K562 (cell line): Measurements from ENCODE around the gene ZDHHC16. TPM values are rescaled to one million over a fixed set of nuclear protein-coding genes. Genes with fewer than 3 reads are reported as not detected.
A peak's percentile ranks its signal among the peaks of the same experiment; 100 is the strongest.

Experiments used
- BHLHE40 ChIP-seq: IDR thresholded peaks from 2 replicates; pipeline ENCODE4 v1.6.1; 2011; ENCODE audit warnings: low read length, improper control_type of control experiment
- CHD1 ChIP-seq: fragments of 200-600 bp; sonication (generic); IDR thresholded peaks from one replicate; pipeline ENCODE4 v1.6.1; 2012; ENCODE audit warnings: mild to moderate bottlenecking, moderate library complexity, low read length, inconsistent platforms
- CHD2 ChIP-seq: IDR thresholded peaks from 2 replicates; pipeline ENCODE4 v1.6.1; 2011; ENCODE audit warnings: low read depth, low read length
- DLX4 ChIP-seq: fragments of 250-450 bp; sonication (Bioruptor Pico); IDR thresholded peaks from 2 replicates; pipeline ENCODE4 v1.6.1; 2021; ENCODE audit warnings: mild to moderate bottlenecking
- EP400 ChIP-seq: fragments of 450-650 bp; IDR thresholded peaks from 2 replicates; pipeline ENCODE4 v1.6.1; 2017; ENCODE audit warnings: antibody characterized with exemption, mild to moderate bottlenecking, moderate library complexity
- GABPB2 ChIP-seq: fragments of 250-450 bp; sonication (Bioruptor Pico); conservative IDR thresholded peaks from 2 replicates; pipeline ENCODE4 v1.5.1; 2021; ENCODE audit warnings: mild to moderate bottlenecking
- HDAC3 ChIP-seq: fragments of 450-650 bp; IDR thresholded peaks from 2 replicates; pipeline ENCODE4 v1.6.1; 2018; ENCODE audit warnings: borderline replicate concordance, mild to moderate bottlenecking, moderate library complexity; ENCODE audit not compliant: partially characterized antibody
- IRF2 ChIP-seq: sonication (generic); formaldehyde crosslinking; IDR thresholded peaks from 2 replicates; pipeline ENCODE4 v1.8.1; 2022; ENCODE audit warnings: mild to moderate bottlenecking, missing genetic modification reagents
- KAT2B ChIP-seq: IDR thresholded peaks from one replicate; pipeline ENCODE4 v1.6.1; 2012; ENCODE audit warnings: low read depth, mild to moderate bottlenecking, control low read depth, inconsistent platforms, low read length, moderate library complexity
- KDM2B ChIP-seq: fragments of 250-450 bp; sonication (Bioruptor Pico); IDR thresholded peaks from 2 replicates; pipeline ENCODE4 v1.8.0; 2021; ENCODE audit warnings: mild to moderate bottlenecking, moderate library complexity
- MBD2 ChIP-seq: sonication (generic); IDR thresholded peaks from 2 replicates; pipeline ENCODE4 v1.6.1; 2016; ENCODE audit warnings: low read depth, borderline replicate concordance
- MCM3 ChIP-seq: fragments of 450-650 bp; IDR thresholded peaks from 2 replicates; pipeline ENCODE4 v1.6.1; 2016
- MTA3 ChIP-seq: fragments of 450-650 bp; formaldehyde crosslinking; IDR thresholded peaks from 2 replicates; pipeline ENCODE4 v1.6.1; 2017; ENCODE audit warnings: mild to moderate bottlenecking, borderline replicate concordance
- RBM25 ChIP-seq: fragments of 200-400 bp; formaldehyde crosslinking; IDR thresholded peaks from 2 replicates; pipeline ENCODE4 v1.6.1; 2018; ENCODE audit warnings: low read length, low read depth, moderate library complexity; ENCODE audit not compliant: severe bottlenecking
- SMAD4 ChIP-seq: fragments of 250-450 bp; sonication (Bioruptor Pico); conservative IDR thresholded peaks from 2 replicates; pipeline ENCODE4 v1.8.0; 2021; ENCODE audit warnings: inconsistent platforms, mild to moderate bottlenecking, moderate library complexity
- SP1 ChIP-seq: sonication (generic); formaldehyde crosslinking; IDR thresholded peaks from 2 replicates; pipeline ENCODE4 v1.8.1; 2022; ENCODE audit warnings: mild to moderate bottlenecking, missing genetic modification reagents
- SPI1 ChIP-seq: IDR thresholded peaks from 2 replicates; pipeline ENCODE4 v1.6.1; 2011; ENCODE audit warnings: low read depth, low read length, control low read depth, borderline replicate concordance
- TAF1 ChIP-seq: IDR thresholded peaks from 2 replicates; pipeline ENCODE4 v1.6.1; 2011; ENCODE audit warnings: mild to moderate bottlenecking, low read length, moderate library complexity; ENCODE audit not compliant: insufficient read depth, control insufficient read depth, severe bottlenecking; ENCODE audit errors: extremely low read depth
- UBTF ChIP-seq, 2 experiments: IDR thresholded peaks; 2 replicates each; pipeline ENCODE4 v1.6.1; 2012; ENCODE audit warnings: improper control_type of control experiment in 2 of 2, low read depth in 2 of 2, low read length in 2 of 2, borderline replicate concordance in 1 of 2
- ZFP1 ChIP-seq: fragments of 450-650 bp; formaldehyde crosslinking; IDR thresholded peaks from 2 replicates; pipeline ENCODE4 v1.4.0; 2020; ENCODE audit warnings: mild to moderate bottlenecking, mixed read lengths
- ZNF253 ChIP-seq: fragments of 250-450 bp; sonication (Bioruptor Pico); conservative IDR thresholded peaks from 2 replicates; pipeline ENCODE4 v1.6.1; 2021; ENCODE audit warnings: mild to moderate bottlenecking
- polyA plus RNA-seq, 8 experiments: library from polyadenylated mRNA; depleted of rRNA in 4 of 8; stranded (reverse) in 5 of 8; unstranded in 3 of 8; fragments of >200 nt; fragmentation: Nextera tagmentation in 2 of 8; fragmentation: Illumina TruSeq in 1 of 8; extraction: Ambion mirVana in 2 of 8; extraction: Trizol in 1 of 8; gene quantifications; 2 replicates each; pipeline versions ENCODE4 v1.2.1 to v1.2.3, GENCODE V29; 2011 to 2014; ENCODE audit warnings: inconsistent platforms in 1 of 8, missing spikeins in 1 of 8
- total RNA-seq, 7 experiments: library from RNA; depleted of rRNA in 6 of 7; stranded (reverse); fragments of >200 nt in 6 of 7; fragmentation: Illumina TruSeq in 2 of 7; extraction: Trizol in 2 of 7; gene quantifications; 2 replicates each; pipeline versions ENCODE4 v1.2.1 to v1.2.3, GENCODE V29; 2011 to 2021; ENCODE audit warnings: low replicate concordance in 1 of 7

Gene ZDHHC16
- total and polyA plus RNA-seq, 9 of the 15 experiments (the other 6 are each of a cell fraction or from before 2014, with no cell fraction given): 12.5 to 33.8 (median 21.3) TPM

- TF ChIP-seq HDAC3 (no peak), MTA3 (0 out of 2 replicates have a peak, but pooled peaks have one; percentile 37), SMAD4 (CRISPR knock-in tag) (0 out of 2 replicates have a peak, but pooled peaks have one; percentile 9), CHD2 (peak; percentile 57), ZFP1 (CRISPR knock-in tag) (no peak), SP1 (CRISPR knock-in tag) (no peak), SPI1 (peak; percentile 50; the same call in 1 of the 2 replicates), GABPB2 (CRISPR knock-in tag) (no peak), EP400 (peak; percentile 74), KDM2B (no peak), BHLHE40 (0 out of 2 replicates have a peak, but pooled peaks have one; percentile 17), RBM25 (peak; percentile 55), CHD1 (no peak), MBD2 (peak; percentile 97), TAF1 (peak; percentile 63), UBTF (IDR thresholded peaks at IDR 0.05; ENCODE audit: borderline replicate concordance in 1 of 2, low read depth in 2 of 2, low read length in 2 of 2) (no peak), ZNF253 (CRISPR knock-in tag) (no peak), KAT2B (no peak), MCM3 (no peak), IRF2 (CRISPR knock-in tag) (no peak), DLX4 (CRISPR knock-in tag) (no peak)
These were observed at the start of gene ZDHHC16, which contains the start of gene EXOSC1 (continued) for GRCh38 chr10:97445722-97446639.
